GM18907 (cell line): ENCODE measurements around the gene ALPP.
"Not testable (repeated sequence)": the region's sequence is repeated elsewhere in the genome, so short reads cannot be mapped to it uniquely, and the experiment has no call there.

Source experiments
- ATAC-seq: cut with Tn5 transposase; IDR thresholded peaks from one replicate; pipeline ENCODE4 v1.9.1; 2021; ENCODE audit warnings: mild to moderate bottlenecking, moderate library complexity; ENCODE audit not compliant: unreplicated experiment

ALPP gene

GRCh38 chr2:232378735-232379151 lies at the start of gene ALPP:
Gene ALPP (plus strand): TSS chr2:232378751. CDS start chr2:232378803, 52 bp downstream.
- ATAC-seq: not testable (repeated sequence)

- no peak for ATAC-seq
Observed at GRCh38 chr2:232329716-232330067, 48.9 kb upstream of the ALPP start.

- ATAC-seq: no peak
Observed at GRCh38 chr2:232330068-232330999, 48.2 kb upstream of the ALPP start.

- not testable (repeated sequence) for ATAC-seq
Observed at GRCh38 chr2:232331061-232331460, 47.5 kb upstream of the ALPP start.

- not testable (repeated sequence) for ATAC-seq
Observed at GRCh38 chr2:232331641-232332040, 46.9 kb upstream of the ALPP start.

DNA sequence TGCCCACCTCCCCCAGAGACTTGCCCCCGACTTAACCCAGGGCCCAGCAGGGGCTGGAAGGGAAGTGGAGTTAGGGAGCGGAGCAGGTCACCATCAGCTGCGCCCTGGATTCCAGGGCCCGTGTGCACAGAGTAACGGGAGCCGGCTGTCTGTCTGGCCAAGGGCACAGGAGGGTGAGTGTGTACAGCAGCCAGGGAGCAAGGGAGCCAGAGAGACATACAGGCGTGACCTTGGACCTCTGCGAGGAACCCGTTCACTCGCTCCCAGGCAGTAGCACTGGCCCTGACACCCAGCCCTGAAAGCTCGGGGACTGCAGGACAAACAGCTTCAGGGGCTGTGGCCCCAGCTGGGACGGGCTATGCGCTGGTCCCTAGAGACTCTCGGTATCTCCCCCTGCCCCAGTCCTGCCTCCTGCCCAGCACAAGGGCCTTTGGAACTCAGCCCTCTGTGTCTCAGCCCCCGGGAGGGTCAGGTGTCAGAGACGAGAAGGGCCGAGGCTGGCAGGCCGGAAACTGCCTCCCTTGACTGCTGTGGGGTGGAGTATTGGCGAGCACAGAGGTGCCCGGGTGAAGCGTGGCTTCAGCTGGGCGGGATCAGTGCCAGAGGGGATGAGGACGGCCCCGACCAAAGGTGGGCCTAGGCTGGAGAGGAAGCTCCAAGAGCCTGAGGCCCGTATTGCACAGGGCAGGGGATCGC lies 46.2 kb upstream of the ALPP start:
- ATAC-seq: not testable (repeated sequence)

- ATAC-seq: no peak
Observed at GRCh38 chr2:232332940-232333259, 45.7 kb upstream of the ALPP start.

DNA sequence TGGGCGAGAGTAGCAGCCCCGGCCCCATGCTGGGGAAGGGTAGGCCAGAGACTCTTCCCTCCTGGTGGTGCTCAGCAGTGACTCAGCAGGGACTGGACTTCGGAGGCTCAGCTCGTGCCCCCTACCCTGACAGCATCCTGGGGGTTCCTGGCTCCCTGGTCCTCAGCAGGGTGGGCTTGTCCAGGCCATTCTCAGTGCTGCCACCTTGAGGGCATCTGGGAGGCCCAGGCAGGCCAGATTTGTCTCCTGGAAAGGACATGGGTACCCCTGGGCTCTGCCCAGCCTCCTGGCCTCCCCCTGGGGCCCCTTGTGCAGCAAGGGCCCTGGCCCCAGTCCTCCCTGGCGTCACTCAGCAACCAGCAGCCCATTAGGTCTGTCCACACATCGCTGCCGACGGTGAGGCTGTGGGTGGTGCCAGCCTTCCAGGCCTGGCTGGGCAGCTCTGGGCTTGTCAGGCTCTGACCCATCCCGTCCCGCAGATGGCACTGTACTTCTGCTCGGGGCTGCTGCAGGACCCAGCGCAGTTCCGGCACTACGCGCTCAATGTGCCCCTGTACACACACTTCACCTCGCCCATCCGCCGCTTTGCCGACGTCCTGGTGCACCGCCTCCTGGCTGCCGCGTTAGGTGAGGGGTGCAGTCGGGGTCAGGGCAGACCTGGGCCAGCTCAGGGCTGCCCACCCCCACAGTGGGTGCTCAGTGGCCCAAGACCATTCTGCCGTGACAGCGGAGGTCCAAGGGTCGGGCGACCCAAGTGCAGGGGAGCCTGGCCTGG lies 45.0 kb upstream of the ALPP start:
- ATAC-seq: no peak

DNA sequence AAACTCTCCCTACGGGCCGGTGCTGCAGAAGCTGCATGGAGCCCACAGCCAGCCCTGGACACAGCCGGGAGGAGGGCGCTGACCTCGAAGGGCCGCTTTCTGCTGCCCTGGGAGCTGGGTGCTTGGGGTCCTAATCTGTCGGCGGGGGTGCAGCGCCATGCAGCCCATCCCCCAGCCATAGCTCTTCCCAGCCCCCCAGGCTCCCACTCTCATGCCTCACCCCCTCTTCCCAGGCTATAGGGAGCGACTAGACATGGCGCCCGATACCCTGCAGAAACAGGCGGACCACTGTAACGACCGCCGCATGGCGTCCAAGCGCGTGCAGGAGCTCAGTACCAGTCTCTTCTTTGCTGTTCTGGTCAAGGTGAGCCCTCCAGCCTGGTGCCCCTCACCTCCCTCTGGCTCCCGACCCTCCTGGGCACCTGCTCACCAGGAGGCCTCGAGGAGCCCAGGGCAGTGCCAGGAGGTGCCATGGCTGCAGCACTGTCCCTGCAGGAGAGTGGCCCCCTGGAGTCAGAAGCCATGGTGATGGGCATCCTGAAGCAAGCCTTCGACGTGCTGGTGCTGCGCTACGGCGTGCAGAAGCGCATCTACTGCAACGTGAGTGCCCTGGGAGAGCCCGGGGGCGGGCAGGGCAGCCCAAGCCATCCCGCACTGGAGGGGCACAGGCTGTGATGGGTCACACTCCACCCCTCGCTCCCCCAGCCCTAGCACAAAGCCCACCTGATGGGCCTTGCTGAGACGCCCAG lies 44.2 kb upstream of the ALPP start:
- ATAC-seq: not testable (repeated sequence)

- ATAC-seq: not testable (repeated sequence)
Observed at GRCh38 chr2:232334885-232335205, 43.7 kb upstream of the ALPP start.

- not testable (repeated sequence) for ATAC-seq
Observed at GRCh38 chr2:232335206-232335858, 43.2 kb upstream of the ALPP start.

- ATAC-seq: no peak
Observed at GRCh38 chr2:232335859-232336215, 42.7 kb upstream of the ALPP start.

- ATAC-seq: no peak
Observed at GRCh38 chr2:232336241-232336736, 42.3 kb upstream of the ALPP start.

DNA sequence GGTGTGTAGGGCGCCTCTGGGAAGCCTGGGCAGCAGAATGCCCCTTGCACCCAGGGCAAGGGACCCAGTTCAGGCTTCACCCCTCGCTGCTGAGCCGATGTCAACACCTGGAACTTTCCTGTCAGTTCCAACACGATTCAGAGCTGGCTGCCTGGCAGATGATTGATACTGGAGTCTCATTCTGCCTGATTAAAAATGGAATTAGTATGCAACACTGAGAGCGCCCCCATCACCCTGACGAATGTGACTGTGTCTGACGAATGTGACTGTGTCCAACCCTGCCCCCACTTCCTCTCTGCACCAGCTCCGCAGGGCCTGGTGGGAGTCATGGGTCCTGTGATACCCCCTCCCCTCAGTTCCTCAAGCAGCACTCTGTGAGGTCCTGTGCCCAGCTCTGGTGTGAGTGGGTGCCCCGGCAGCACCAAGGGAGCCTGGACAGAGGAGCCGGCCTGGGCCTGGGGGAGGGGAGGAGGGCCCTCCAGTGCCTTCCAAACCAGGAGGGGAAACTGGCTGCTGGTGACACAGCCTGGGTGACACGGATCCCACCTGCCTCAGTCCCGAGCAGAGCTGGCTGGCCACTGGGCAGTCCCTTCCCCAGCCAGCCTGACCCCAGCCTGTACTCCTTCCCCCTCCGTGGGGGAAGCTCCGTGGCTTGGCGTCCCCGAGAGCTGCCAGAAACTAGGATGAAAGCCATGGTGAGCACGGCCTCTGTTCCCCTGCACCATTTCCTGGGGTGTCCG lies 41.4 kb upstream of the ALPP start:
- ATAC-seq: no peak

- ATAC-seq: not testable (repeated sequence)
Observed at GRCh38 chr2:232338094-232338758, 40.3 kb upstream of the ALPP start.

GRCh38 chr2:232338759-232339106 lies 39.8 kb upstream of the ALPP start:
- no peak for ATAC-seq

GRCh38 chr2:232339121-232340081 lies 39.1 kb upstream of the ALPP start:
- no peak for ATAC-seq
